Measurements from ENCODE around the gene PRKAR2A. TPM values are rescaled to one million over a fixed set of nuclear protein-coding genes. Genes with fewer than 3 reads are reported as not detected.
"Not testable (repeated sequence)": the region's sequence is repeated elsewhere in the genome, so short reads cannot be mapped to it uniquely, and the experiment has no call there.

Gene PRKAR2A
- total RNA-seq, 1 donor from 2014 or later, result 148 TPM

GRCh38 chr3:48750856-48751255, 96.8 kb downstream of the PRKAR2A start:
- DNase-seq (ENCODE audit: low spot score in 2 of 2), result no peak
- intact Hi-C loops (cut with DNase I), result no loop called here
- Histone ChIP-seq H3K36me3 (peaks cover 27 to 67% of the 10 kb centered on the region in 2 donors), H3K27me3 (no peaks in the 10 kb centered on the region), H3K4me1 (no peaks in the 10 kb centered on the region), H3K9me3 (no peaks in the 10 kb centered on the region), H3K27ac (no peak overlapping the region), H3K4me3 (no peak overlapping the region)
- no peak for TF ChIP-seq CTCF (IDR thresholded peaks at IDR 0.05)

GRCh38 chr3:48748754-48749153, 98.9 kb downstream of the PRKAR2A start:
- peaks cover 28 to 57% of the 10 kb centered on the region in 2 donors for H3K36me3 ChIP-seq
- no peak for DNase-seq (ENCODE audit: low spot score in 2 of 2)
- no peak overlapping the region for H3K27ac ChIP-seq
- TF ChIP-seq CTCF (IDR thresholded peaks at IDR 0.05), result no peak
- H3K4me3 ChIP-seq, result no peak overlapping the region
- intact Hi-C loops (cut with DNase I), result no loop called here
- H3K4me1 ChIP-seq, result no peaks in the 10 kb centered on the region
- no peaks in the 10 kb centered on the region for H3K9me3 ChIP-seq
- no peaks in the 10 kb centered on the region for H3K27me3 ChIP-seq

- Histone ChIP-seq H3K4me1 (no peaks in the 10 kb centered on the region), H3K4me3 (no peak overlapping the region), H3K27ac (peak overlapping the region in 1 of 2 donors; percentile 14), H3K36me3 (peaks cover 25 to 52% of the 10 kb centered on the region in 2 donors), H3K9me3 (no peaks in the 10 kb centered on the region), H3K27me3 (no peaks in the 10 kb centered on the region)
- intact Hi-C loops (cut with DNase I), result no loop called here
- no peak for DNase-seq (ENCODE audit: low spot score in 2 of 2)
- TF ChIP-seq CTCF (IDR thresholded peaks at IDR 0.05), result no peak
Measured at GRCh38 chr3:48747706-48748105, 100.0 kb downstream of the PRKAR2A start.

- intact Hi-C loops (cut with DNase I), result no loop called here
- no peak for TF ChIP-seq CTCF (IDR thresholded peaks at IDR 0.05)
- Histone ChIP-seq H3K36me3 (peaks cover 25 to 46% of the 10 kb centered on the region in 2 donors), H3K9me3 (no peaks in the 10 kb centered on the region), H3K27ac (peak overlapping the region in 1 of 2 donors; percentile 14), H3K27me3 (no peaks in the 10 kb centered on the region), H3K4me3 (no peak overlapping the region), H3K4me1 (no peaks in the 10 kb centered on the region)
- no peak for DNase-seq (ENCODE audit: low spot score in 2 of 2)
Measured at GRCh38 chr3:48747015-48747615, 100.6 kb downstream of the PRKAR2A start.

GRCh38 chr3:48743773-48744172, 103.9 kb downstream of the PRKAR2A start:
- Histone ChIP-seq H3K27me3 (no peaks in the 10 kb centered on the region), H3K9me3 (no peaks in the 10 kb centered on the region), H3K27ac (no peak overlapping the region), H3K4me1 (peaks cover 7 to 10% of the 10 kb centered on the region in 2 donors), H3K36me3 (peaks cover 7 to 19% of the 10 kb centered on the region in 2 donors), H3K4me3 (no peak overlapping the region)
- no peak for TF ChIP-seq CTCF (IDR thresholded peaks at IDR 0.05)
- intact Hi-C loops (cut with DNase I), result loop anchor here (5.0 kb wide), 1 partner anchor 36 kb away; no protein-coding TSS in a partner anchor
- no peak for DNase-seq (ENCODE audit: low spot score in 2 of 2)

GRCh38 chr3:48741226-48741625, 106.4 kb downstream of the PRKAR2A start:
- H3K4me3 ChIP-seq; H3K36me3 ChIP-seq; H3K27ac ChIP-seq; H3K4me1 ChIP-seq; H3K9me3 ChIP-seq; DNase-seq (ENCODE audit: low spot score in 2 of 2); H3K27me3 ChIP-seq: not testable (repeated sequence)
- intact Hi-C loops (cut with DNase I), result loop anchor here (2.0 to 5.0 kb wide), 2 partner anchors 24 to 34 kb away; partner anchors contain the start of gene IP6K2

All from ascending aorta (tissue), 2 donors.